Rectal smooth muscle tissue (tissue), 1 donor: ENCODE data around the gene OR2H1.

Experiments
- H3K27ac ChIP-seq: one replicate; pipeline ENCODE4 v1.7.0; 2013; ENCODE audit warnings: low read depth, low read length, inconsistent platforms
- H3K27me3 ChIP-seq: one replicate; pipeline ENCODE4 v1.7.0; 2013; ENCODE audit warnings: low read length; ENCODE audit not compliant: control insufficient read depth, insufficient read depth
- H3K36me3 ChIP-seq: one replicate; pipeline ENCODE4 v1.7.0; 2013; ENCODE audit warnings: low read length; ENCODE audit not compliant: control insufficient read depth, insufficient read depth
- H3K4me1 ChIP-seq: one replicate; pipeline ENCODE4 v1.7.0; 2013; ENCODE audit warnings: low read length; ENCODE audit not compliant: control insufficient read depth, insufficient read depth
- H3K4me3 ChIP-seq: one replicate; pipeline ENCODE4 v1.7.0; 2013; ENCODE audit warnings: low read length
- H3K9ac ChIP-seq: one replicate; pipeline ENCODE4 v1.7.0; 2013; ENCODE audit warnings: low read length

The OR2H1 gene

DNA sequence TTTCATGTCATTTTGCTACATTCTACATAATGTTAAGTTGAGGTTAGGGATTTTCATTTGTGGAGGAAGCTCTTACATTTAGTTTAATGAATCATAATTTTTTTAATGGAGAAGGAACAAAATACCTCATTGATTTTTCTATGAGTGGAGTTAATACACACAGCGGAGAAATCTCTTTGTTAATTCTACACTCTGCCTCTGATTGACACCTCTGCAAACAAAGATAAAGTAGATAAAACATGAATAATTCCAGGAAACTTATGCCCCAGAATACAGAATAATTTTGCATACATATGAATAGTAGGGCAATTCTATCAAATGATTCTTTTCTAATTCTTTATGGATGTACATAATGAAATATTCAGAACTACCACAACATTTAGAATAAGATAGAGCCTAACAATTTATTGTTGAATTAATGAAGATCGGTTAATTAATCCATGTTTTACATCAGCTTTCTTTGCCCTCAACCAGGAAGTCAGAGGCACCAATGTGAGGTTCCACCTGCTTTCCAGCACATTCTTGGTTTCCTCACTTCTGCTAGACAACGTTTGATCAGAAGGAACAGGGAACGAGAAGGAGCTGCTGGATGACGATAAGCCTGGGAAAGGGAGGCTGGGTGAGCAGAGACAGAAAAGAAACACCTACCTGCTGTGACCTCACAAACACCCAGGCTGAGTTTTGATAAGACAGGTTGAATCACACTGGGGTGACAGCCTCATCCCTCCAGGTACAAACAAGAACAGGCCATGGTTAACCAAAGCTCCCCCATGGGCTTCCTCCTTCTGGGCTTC, 4.3 kb downstream of the OR2H1 start:
- no peaks in the 10 kb centered on the region for H3K27me3 ChIP-seq
- no peak overlapping the region for H3K27ac ChIP-seq
- H3K4me1 ChIP-seq = no peaks in the 10 kb centered on the region
- no peak overlapping the region for H3K9ac ChIP-seq
- H3K36me3 ChIP-seq = no peaks in the 10 kb centered on the region
- no peak overlapping the region for H3K4me3 ChIP-seq

DNA sequence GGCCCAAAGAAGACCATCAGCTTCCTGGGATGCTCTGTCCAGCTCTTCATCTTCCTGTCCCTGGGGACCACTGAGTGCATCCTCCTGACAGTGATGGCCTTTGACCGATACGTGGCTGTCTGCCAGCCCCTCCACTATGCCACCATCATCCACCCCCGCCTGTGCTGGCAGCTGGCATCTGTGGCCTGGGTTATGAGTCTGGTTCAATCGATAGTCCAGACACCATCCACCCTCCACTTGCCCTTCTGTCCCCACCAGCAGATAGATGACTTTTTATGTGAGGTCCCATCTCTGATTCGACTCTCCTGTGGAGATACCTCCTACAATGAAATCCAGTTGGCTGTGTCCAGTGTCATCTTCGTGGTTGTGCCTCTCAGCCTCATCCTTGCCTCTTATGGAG, 5.1 kb downstream of the OR2H1 start:
- H3K27ac ChIP-seq = no peak overlapping the region
- no peak overlapping the region for H3K9ac ChIP-seq
- H3K4me3 ChIP-seq = no peak overlapping the region
- H3K27me3 ChIP-seq = no peaks in the 10 kb centered on the region
- no peaks in the 10 kb centered on the region for H3K36me3 ChIP-seq
- H3K4me1 ChIP-seq = no peaks in the 10 kb centered on the region

DNA sequence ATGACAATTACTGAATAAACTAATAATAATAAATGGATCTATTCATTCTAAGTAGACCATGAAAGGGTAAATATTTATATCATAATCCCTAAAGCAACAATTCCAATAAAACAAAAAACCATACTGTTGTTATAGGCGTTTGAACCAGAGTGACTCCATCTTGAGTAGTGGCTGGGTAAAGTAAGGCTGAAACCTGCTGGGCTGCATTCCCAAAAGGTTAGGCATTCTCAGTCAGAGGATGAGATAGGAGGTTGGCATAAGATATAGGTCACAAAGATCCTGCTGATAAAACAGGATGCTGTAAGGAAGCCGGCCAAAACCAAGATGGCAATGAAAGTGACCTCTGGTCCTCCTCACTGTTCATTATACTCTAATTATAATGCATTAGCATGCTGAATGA, 8.3 kb downstream of the OR2H1 start:
- Histone ChIP-seq H3K4me3 (no peak overlapping the region), H3K9ac (no peak overlapping the region), H3K27ac (no peak overlapping the region), H3K36me3 (no peaks in the 10 kb centered on the region), H3K27me3 (no peaks in the 10 kb centered on the region), H3K4me1 (no peaks in the 10 kb centered on the region)

DNA sequence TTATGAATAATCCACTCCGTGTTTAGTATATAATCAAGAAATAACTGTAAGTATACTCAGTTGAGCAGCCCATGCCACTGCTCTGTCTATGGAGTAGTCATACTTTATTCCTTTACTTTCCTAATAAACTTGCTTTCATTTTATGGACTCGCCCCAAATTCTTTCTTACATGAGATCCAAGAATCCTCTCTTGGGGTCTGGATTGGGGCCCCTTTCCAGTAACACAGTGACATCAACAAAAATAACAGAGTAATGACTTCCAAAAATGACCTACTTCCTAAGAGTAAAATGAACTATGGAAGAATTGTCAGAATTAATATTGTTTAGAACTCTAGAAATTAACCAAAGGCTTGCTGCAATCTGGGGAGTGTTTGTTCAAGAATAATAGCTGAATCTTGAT, 8.8 kb downstream of the OR2H1 start:
- Histone ChIP-seq H3K9ac (no peak overlapping the region), H3K27ac (no peak overlapping the region), H3K36me3 (no peaks in the 10 kb centered on the region), H3K4me1 (no peaks in the 10 kb centered on the region), H3K4me3 (no peak overlapping the region), H3K27me3 (no peaks in the 10 kb centered on the region)

DNA sequence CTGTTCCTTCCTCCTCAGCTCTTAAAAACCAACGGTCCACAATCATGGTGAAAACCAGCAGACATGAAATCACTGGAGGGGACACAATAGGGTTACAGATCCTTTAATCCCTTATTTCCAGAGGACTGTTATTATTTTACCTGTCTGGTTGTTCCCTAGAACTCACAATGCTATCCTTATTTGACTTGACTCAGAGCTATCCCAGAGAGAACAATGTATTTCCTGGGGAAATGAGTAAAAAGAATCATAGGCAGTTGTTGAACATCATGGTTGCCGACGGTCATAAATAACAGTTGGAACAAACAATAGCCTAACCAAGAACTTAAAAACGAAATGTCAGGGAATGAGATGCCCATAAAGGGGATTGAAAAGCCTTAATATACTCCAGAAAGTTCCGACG, 9.3 kb downstream of the OR2H1 start:
- Histone ChIP-seq H3K27ac (no peak overlapping the region), H3K4me3 (no peak overlapping the region), H3K9ac (no peak overlapping the region), H3K27me3 (no peaks in the 10 kb centered on the region), H3K36me3 (no peaks in the 10 kb centered on the region), H3K4me1 (no peaks in the 10 kb centered on the region)

DNA sequence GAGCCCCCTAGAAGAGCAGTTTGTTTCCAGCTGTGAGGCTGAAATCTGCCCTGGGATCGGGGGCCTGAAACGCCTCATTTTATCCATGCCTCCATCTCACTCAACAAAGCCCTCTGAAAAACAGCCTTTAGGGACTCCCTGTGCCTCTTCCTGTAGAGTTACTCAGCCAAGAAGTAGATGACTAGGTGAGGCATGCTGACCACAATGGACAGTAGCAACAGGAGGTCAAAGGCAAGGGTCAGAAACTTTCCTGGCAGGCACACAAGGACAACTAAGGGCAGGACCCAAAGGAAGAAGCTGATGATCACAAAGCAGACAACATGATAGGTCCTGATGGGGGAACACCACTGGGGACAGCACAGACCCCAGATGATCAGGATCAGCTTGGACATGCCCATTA, 18.0 kb downstream of the OR2H1 start:
- H3K9ac ChIP-seq = no peak overlapping the region
- H3K27me3 ChIP-seq = no peaks in the 10 kb centered on the region
- H3K27ac ChIP-seq = no peak overlapping the region
- H3K4me3 ChIP-seq = no peak overlapping the region
- no peaks in the 10 kb centered on the region for H3K36me3 ChIP-seq
- H3K4me1 ChIP-seq = no peaks in the 10 kb centered on the region

DNA sequence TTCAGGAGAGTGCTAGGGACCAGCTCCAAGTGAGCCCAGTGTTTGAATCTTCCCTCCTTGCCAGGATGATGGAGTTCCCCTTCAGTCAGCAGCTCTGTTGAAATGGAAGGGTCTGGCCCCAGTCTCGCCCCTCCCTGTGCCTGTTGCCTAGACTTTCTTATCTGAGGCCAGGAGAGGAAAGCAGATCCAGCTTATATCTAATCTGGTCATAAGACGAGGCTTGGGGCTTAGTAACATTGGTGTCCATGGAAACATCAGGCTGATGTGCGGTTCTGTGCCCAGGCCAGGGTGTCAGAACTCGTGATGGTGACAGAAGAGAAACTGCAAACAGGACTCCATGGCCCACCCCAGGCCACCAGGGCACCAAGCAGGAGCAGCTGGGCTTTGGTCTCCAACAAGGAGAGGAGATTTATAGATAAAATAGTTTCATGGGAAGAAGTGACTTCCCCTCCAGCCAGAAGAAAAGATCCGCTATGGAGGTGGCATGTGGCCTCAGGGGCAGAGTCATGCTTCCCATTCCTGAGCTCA, 21.0 kb downstream of the OR2H1 start:
- Histone ChIP-seq H3K4me3 (no peak overlapping the region), H3K36me3 (no peaks in the 10 kb centered on the region), H3K4me1 (no peaks in the 10 kb centered on the region), H3K9ac (no peak overlapping the region), H3K27me3 (no peaks in the 10 kb centered on the region), H3K27ac (no peak overlapping the region)

DNA sequence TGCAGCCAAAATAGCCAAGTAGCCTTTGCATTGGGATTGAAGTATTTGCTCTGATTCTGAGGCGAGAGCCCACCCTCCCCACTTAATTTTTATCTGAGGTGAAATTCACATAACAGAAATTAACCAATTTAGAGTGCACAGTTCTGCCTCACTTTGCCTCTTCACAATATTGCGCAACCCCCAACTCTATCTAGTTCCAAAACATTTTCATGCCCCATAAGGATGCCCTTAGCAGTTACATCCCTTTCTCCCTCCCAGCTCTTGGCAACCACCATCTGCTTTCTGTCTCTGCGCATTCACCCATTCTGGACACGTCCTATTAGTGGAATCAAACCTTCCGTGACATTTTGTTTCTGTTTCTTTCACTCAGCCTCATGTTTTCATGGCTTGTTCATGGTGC, 21.8 kb downstream of the OR2H1 start:
- Histone ChIP-seq H3K36me3 (no peaks in the 10 kb centered on the region), H3K27me3 (no peaks in the 10 kb centered on the region), H3K9ac (no peak overlapping the region), H3K4me1 (no peaks in the 10 kb centered on the region), H3K4me3 (no peak overlapping the region), H3K27ac (no peak overlapping the region)

DNA sequence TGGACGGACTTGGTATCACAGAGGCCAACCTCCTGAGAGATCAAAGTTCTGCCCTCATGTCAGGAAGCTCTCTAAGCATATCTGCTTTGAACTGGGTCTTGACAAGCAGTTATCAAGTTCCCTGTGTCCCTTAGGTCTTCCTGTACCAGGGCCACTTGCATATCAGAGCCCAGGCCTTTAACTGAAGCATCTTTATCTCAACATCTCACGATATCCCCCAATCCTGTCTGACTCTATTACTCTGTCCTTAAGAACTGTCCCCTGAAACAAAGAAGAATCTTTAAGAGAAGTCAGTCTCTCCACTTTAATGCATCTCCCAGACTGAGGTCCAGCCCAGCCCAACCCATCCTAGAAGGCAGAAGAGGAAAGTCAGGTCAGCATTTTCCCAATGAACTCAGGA, 22.6 kb downstream of the OR2H1 start:
- no peak overlapping the region for H3K4me3 ChIP-seq
- H3K27me3 ChIP-seq = no peaks in the 10 kb centered on the region
- H3K27ac ChIP-seq = no peak overlapping the region
- no peak overlapping the region for H3K9ac ChIP-seq
- H3K36me3 ChIP-seq = no peaks in the 10 kb centered on the region
- no peaks in the 10 kb centered on the region for H3K4me1 ChIP-seq

DNA sequence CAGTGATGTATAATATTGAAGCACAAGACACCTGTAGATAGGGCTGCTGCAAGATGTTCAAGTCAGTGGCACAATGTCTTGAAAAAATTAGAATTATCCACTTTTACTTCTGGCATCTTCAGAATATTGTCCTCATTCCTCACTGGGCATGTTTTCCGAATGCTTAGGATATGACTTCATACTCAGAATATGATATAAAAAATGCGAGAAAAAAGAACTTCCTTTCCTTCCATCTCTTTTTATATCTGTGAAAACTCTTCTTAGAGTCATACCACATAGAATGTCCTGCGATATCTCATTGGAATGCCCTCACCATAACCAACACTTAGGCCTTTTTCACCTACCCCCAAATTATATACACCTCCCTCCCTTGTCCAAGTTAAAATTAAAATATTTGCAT, 26.2 kb downstream of the OR2H1 start:
- Histone ChIP-seq H3K27ac (no peak overlapping the region), H3K4me1 (no peaks in the 10 kb centered on the region), H3K4me3 (no peak overlapping the region), H3K27me3 (no peaks in the 10 kb centered on the region), H3K9ac (no peak overlapping the region), H3K36me3 (no peaks in the 10 kb centered on the region)

DNA sequence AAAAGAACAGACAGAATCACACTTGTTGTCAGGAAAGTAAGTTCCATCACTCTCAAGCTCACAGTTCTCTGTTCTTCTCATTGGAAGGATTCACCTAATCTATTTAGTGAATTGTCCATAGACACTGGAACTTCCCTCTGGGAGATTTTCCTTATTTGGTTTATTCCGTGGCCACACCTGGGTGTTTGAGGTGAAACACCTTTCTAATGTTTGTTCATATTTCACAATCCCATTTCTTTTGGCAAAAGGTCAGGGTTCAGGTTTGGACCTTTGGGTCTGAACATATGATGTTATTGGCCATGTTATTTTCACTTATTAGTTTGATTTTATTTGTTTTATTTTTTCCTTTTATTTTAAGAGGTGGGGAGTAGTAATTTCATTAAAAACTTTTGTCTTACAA, 26.8 kb downstream of the OR2H1 start:
- H3K27ac ChIP-seq = no peak overlapping the region
- H3K27me3 ChIP-seq = no peaks in the 10 kb centered on the region

DNA sequence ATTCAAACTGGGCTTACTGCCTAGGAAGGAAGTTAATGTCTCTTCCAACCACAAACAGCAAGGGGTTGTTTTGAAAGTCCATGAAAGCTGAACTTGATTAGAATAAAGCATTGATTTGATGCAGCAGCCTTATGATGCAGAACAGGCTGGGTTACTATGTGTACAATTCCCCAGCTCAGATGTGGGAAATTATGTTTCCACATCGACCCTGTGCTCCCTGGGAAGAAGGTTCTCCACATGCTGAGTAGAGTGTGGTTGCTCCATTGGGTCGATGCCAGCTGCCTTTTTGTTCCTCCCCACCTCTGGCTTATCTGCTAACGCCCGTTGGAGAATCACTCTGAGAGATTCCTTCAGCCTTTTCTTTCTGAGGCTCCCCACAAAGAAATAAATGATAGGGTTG, 29.6 kb downstream of the OR2H1 start:
- H3K4me3 ChIP-seq = no peak overlapping the region
- no peaks in the 10 kb centered on the region for H3K27me3 ChIP-seq
- no peak overlapping the region for H3K27ac ChIP-seq
- no peak overlapping the region for H3K9ac ChIP-seq
- H3K4me1 ChIP-seq = no peaks in the 10 kb centered on the region
- no peaks in the 10 kb centered on the region for H3K36me3 ChIP-seq

More for the DNA sequence above, 26.8 kb downstream of the OR2H1 start:
- H3K9ac ChIP-seq = no peak overlapping the region
- no peak overlapping the region for H3K4me3 ChIP-seq
- H3K36me3 ChIP-seq = no peaks in the 10 kb centered on the region
- no peaks in the 10 kb centered on the region for H3K4me1 ChIP-seq

DNA sequence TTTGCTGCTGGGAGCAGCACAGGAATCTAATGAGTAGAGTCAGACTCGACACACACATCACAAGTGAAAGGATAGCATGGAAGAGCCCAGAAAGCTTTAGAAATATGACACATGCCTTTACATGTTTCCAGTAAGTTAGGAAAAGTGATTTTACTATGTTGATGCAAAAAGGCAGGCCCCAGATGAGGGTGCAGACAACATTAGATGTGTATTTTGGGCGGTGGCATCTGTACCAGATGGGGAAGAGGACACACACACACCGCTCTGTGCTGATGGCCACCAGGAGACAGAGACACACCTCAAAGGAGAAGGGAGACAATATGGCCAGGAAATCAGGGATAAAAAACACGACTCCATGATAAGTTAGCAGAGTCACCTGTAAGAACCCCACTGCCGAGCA, 30.2 kb downstream of the OR2H1 start:
- no peaks in the 10 kb centered on the region for H3K36me3 ChIP-seq
- no peaks in the 10 kb centered on the region for H3K4me1 ChIP-seq
- H3K27ac ChIP-seq = no peak overlapping the region
- H3K4me3 ChIP-seq = no peak overlapping the region
- no peaks in the 10 kb centered on the region for H3K27me3 ChIP-seq
- H3K9ac ChIP-seq = no peak overlapping the region
